Eye (tissue), 1 donor: ENCODE data around the gene ZNFX1.
"Not testable (repeated sequence)": the region's sequence is repeated elsewhere in the genome, so short reads cannot be mapped to it uniquely, and the experiment has no call there.

Experiments used
- DNase-seq: peaks from one replicate; pipeline ENCODE4 v3.0.0-alpha.2; 2015

ZNFX1 gene

GRCh38 chr20:49207076-49207475 is 70.8 kb downstream of the ZNFX1 start:
- DNase-seq = no peak

GRCh38 chr20:49203746-49204145 is 74.1 kb downstream of the ZNFX1 start:
- DNase-seq = no peak

- DNase-seq = no peak
Measured at GRCh38 chr20:49203011-49203410, 74.8 kb downstream of the ZNFX1 start.

GRCh38 chr20:49199729-49200293 is 78.0 kb downstream of the ZNFX1 start:
- no peak for DNase-seq

- DNase-seq = not testable (repeated sequence)
Measured at GRCh38 chr20:49192944-49193518, 84.8 kb downstream of the ZNFX1 start.
